GM21723 (cell line): ENCODE measurements around the gene NAP1L2.
"Not testable (repeated sequence)": the region's sequence is repeated elsewhere in the genome, so short reads cannot be mapped to it uniquely, and the experiment has no call there.

ENCODE experiments used
- ATAC-seq: cut with Tn5 transposase; IDR thresholded peaks from one replicate; pipeline ENCODE4 v1.9.1; 2021; ENCODE audit warnings: mild to moderate bottlenecking, moderate library complexity; ENCODE audit not compliant: unreplicated experiment

NAP1L2 gene, protein sequence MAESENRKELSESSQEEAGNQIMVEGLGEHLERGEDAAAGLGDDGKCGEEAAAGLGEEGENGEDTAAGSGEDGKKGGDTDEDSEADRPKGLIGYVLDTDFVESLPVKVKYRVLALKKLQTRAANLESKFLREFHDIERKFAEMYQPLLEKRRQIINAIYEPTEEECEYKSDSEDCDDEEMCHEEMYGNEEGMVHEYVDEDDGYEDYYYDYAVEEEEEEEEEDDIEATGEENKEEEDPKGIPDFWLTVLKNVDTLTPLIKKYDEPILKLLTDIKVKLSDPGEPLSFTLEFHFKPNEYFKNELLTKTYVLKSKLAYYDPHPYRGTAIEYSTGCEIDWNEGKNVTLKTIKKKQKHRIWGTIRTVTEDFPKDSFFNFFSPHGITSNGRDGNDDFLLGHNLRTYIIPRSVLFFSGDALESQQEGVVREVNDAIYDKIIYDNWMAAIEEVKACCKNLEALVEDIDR

DNA sequence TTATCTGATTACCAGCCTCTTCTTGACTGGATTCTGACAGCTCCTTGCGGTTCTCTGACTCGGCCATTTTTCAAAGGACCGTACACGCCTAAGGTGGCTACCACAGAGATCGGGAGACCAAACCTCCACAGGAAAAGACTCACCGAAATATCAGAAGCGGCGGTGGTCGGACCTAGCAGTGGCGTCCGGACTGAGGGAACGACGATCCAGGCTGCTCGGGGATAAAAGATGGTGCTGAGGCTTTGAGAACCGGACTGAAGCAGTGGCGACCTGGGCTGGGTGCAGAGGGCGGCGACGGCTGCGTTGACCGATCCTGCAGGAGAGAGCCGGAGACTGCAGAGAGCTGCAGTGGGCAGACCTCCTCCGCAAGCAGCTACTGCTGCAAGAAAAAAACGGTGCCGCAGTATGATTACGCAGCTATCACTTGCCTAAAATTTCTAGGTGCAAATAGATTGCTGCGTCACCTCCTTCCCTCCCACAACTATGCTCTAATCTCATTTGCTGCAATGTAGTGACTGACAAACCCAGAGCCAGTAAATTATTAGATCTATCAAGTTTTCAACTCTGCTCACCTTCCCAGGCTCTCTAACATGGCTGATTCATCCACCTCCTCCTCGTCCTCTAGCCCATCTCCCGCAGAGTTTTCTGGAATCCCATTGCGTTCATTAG is at the start of gene NAP1L2:
NAP1L2 (minus strand) TSS at position 426 of the 669 bp plus-strand sequence; CDS start at position 67, 359 bp downstream.
- peak; percentile 87 for ATAC-seq

DNA sequence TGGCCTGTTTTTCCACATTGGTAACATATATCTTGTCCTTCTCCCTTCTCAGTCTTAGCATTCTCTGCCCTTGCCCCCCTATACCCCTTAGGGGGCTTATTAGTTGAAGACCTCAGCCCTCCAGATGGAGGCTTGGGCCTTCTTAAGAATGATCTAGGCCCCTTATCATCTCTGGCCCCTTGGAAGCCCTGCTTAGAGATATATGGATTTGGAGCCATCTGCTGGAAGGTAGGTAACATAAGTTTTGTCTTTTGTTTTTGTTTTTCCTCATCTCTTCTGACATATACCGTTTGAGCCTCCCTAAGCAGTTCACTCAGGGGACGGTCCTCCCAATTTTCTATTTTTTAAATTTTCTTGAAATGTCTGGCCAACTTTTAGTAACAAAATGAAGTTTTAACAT is 48.3 kb upstream of the NAP1L2 start:
- ATAC-seq, result no peak

DNA sequence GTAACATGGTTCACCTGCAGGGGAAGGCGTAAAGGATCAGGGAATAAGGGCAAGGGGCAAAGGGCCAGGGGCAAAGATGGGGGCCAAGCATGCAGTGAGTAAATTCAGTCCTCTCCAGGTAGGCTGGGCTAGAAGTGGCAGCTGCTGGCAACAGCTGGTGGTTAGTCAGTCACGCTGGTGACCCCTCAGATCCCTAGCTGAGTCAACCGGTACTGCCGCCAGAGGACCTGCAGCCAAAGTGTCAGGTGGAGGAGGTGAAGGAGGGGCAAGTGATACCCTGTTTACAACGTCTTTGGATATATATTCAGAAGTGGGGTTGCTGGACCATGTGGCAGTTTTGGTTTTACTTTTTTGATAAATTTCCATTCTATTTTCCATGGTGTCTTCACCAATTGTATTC is 24.6 kb upstream of the NAP1L2 start:
- ATAC-seq, result no peak

DNA sequence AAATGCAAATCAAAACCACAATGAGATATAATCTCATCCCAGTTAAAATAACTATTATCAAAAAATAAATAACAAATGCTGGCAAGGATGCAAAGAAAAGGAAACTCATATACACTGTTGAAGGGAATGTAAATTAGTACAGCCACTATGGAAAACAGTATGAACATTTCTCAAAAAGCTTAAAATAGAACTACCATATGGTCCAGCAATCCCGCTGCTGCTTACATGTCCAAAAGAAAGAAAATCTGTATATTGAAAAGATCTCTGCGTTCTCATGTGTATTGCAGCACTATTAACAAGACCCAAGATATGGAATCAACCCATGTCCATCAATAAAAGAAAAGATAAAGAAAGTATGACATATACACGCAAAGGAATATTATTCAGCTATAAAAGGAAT is 3.0 kb upstream of the NAP1L2 start:
- no peak for ATAC-seq

DNA sequence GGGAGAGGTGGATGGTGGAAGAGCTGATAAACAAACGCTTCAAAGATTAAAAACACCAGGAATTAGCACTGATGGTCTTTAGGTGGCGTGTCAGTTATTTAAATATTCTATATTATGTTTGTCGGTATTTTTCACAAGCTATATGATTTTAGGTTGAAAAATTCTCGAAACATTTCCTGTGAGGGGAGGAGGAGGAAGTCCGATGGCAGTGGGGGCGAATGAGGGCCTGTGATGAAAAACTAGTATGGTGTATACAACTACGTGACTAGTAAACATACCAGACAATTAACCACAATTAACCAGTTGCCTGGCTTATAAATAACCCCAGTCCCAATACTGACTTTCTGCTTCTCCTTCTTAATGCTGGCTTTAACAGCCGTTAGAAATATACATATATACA is 595 bp upstream of the NAP1L2 start:
- ATAC-seq, result no peak

DNA sequence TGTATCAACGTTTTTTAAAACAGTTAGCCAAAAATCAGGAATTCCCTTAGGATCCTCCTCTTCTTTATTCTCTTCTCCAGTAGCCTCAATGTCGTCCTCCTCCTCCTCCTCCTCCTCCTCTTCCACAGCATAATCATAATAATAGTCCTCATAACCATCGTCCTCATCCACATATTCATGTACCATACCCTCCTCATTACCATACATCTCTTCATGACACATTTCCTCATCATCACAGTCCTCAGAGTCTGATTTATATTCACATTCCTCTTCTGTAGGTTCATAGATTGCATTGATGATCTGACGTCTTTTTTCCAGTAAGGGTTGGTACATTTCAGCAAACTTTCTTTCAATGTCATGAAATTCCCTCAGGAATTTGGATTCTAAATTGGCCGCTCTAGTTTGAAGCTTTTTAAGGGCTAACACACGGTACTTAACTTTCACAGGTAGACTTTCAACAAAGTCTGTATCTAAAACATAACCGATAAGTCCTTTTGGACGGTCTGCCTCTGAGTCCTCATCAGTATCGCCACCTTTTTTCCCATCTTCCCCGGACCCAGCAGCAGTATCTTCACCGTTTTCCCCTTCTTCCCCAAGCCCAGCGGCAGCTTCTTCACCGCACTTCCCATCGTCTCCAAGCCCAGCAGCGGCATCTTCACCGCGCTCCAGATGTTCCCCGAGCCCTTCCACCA is 771 bp downstream of the NAP1L2 start:
- no peak for ATAC-seq

DNA sequence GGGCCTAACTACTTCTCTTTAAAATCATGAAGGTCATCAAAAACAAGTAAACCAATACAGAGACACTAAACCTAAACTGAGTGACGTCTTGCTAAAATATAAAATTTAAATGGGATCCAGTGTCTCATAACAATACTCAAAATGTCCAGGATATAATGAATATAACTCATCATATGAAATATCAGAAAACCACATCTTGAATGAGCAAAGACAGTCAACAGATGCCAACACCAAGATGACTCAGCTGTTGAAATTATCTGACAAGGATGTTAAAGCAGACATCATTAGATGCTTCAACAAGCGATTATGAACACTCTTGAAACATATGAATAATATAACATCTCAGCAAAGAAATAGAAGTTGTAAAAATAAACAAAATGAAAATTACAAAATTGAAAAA is 8.3 kb downstream of the NAP1L2 start:
- ATAC-seq, result no peak

DNA sequence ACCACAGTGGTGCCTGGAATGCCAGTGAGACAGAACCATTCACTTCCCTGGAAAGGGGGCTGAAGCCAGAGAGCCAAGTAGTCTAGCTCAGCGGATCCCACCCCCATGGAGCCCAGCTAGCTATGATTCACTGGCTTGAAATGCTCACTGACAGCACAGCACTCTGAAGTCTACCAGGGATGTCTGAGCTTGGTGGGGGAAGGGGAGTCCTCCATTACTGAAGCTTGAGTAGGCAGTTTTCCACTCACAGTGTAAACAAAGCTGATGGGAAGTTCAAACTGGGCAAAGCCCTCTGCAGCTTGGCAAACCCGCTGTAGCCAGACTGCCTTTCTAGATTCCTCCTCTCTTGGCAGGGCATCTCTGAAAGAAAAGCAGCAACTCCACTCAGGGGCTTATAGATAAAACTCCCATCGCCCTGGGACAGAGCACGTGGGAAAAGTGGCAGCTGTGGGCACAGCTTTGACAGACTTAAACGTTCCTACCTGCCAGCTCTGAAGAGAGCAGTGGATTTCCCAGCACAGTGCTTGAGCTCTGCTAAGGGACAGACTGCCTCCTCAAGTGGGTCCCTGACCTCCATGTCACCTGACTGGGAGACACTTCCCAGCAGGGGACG is 32.0 kb downstream of the NAP1L2 start:
- no peak for ATAC-seq

DNA sequence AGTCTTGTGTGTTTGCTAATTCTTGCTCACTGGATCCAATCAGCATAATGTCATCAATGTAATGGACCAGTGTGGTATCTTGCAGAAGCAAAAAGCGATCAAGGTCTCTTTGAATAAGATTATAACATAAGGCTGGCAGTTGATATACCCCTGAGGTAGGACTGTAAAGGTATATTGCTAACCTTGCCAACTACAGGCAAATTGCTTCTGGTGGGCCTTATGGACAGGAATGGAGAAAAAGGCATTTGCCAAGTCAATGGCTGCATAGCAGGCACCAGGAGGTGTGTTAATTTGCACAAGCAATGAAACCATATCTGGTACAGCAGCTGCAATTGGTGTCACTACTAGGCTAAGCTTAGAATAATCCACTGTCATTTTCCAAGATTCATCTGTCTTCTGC is 45.7 kb downstream of the NAP1L2 start:
- ATAC-seq, result not testable (repeated sequence)
